ENCODE measurements around the gene RPIA.
"Not testable (repeated sequence)": the region's sequence is repeated elsewhere in the genome, so short reads cannot be mapped to it uniquely, and the experiment has no call there.

RPIA gene

DNA sequence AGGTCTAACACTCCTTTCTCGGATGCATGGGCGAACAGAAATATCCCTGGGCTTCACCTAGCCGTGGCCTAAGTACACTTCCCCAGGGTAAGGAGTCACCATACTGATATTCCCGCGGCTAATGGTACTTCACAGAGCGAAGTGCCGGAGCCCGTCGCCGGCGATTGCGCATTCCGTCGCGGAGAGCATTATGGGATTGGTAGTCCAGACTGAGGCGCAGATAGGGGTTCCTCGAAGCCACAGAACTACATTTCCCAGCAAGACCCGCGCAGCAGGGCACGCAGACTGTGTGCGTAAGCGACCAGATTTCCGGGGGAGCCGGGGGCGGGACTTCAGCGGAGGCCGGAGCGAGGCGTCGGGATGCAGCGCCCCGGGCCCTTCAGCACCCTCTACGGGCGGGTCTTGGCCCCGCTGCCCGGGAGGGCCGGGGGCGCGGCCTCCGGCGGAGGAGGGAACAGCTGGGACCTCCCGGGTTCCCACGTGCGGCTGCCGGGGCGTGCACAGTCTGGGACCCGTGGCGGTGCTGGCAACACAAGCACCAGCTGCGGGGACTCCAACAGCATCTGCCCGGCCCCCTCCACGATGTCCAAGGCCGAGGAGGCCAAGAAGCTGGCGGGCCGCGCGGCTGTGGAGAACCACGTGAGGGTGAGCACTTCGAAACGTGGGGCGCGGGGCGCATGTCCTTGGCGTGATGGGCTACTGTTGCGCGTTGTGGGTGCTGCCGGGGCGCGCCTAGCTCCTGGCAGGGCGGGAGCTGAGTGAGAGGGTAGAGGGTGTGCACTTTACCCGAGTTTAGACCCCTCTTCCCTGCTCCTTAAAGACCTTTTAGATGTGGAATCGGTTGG is at the start of gene RPIA:
TSS of gene RPIA (plus strand) at position 335 of the 845 bp plus-strand sequence. CDS start at position 361, 26 bp downstream.
- peak; percentile 99 for DNase-seq

DNA sequence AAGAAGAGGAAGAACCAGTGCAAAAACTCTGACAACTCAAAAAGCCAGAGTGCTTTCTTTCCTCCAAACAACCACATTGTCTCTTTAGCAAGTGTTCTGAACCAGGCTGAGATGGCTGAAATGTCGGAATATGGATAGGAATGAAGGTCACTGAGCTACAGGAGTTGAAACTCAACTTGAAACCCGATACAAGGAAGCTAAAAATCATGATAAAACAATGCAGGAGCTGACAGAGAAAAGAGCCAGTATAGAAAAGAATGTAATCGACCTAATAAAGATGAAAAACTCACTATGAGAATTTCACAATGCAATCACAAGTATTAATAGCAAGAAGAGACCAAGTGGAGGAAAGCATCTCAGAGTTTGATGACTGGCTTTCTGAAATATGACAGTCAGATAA is 49.2 kb upstream of the RPIA start:
- no peak for DNase-seq

DNA sequence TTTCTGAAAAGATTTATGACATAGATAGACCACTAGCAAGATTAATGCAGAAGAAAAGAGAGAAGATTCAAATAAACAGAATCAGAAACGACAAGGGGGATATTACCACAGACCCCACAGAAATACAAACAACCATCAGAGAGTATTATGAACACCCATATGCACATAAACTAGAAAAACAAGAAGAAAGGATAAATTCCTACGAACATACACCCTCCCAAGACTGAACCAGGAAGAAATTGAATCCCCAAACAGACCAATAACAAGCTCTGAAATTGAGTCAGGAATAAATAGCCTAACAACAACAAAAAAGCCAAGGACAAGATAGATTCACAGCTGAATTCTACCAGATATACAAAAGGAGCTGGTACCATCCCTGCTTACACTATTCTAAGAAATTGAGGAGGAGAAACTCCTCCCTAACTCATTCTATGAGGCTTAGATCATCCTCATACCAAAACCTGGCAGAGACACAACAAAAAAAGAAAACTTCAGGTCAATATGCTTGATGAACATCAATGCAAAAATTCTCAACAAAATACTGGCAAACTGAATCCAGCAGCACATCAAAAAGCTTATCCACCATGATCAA is 46.1 kb upstream of the RPIA start:
- DNase-seq = not testable (repeated sequence)

DNA sequence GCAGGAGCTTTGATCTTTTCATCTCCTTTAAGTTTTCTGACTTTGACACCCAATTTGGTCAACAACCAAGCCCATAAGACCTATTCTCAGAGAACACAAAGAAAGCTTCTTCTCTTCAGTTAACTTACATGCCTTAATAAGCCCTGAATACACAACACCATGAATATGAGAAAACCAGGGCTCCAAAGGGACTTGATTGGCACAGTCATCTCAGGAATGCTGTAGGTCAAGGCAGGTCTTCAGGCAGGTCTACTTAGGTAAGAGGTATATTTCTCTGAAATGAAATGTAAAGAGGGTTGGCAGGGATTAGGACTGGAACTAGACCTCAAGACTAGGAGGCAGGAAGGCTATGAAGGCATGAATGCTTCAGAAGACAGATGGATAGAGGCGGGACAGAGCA is 39.8 kb upstream of the RPIA start:
- no peak for DNase-seq

DNA sequence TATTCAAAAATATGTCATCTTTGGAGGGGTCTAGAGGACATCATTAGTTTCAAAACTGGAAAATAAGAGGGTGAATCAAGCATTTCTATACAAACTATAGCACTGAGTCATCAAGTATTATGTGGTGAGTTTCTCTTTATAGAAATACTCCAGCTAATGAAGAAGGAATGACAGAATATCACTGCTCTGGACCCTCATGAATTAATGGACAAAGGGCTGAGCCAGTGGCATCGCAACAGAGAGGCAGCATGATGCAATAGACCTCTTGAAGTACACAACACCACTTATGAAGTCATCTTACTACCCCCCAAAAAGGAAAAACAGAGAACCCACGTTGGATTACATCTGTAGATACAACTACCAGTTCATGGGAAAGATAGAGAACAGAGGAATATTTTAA is 36.8 kb upstream of the RPIA start:
- DNase-seq = peak; percentile 78

DNA sequence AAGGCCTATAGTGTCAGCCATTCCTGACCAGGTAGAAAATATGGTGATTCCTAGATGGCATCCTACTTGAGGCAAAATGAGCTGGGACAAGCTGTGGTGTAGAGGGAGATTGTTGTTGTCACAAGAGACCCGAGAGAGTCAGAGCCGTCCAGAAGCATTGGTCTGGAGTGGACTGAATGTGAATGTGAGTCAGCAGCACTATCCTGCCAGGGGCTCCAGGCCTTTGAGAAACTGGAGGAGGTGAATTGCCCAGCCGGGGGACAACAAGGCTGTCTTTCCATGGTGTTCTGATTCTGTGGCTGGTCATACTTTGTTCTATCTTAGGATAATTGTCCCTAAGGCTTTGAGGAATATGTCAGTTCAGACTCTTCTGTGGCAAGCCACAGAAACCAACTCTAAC is 34.8 kb upstream of the RPIA start:
- no peak for DNase-seq

DNA sequence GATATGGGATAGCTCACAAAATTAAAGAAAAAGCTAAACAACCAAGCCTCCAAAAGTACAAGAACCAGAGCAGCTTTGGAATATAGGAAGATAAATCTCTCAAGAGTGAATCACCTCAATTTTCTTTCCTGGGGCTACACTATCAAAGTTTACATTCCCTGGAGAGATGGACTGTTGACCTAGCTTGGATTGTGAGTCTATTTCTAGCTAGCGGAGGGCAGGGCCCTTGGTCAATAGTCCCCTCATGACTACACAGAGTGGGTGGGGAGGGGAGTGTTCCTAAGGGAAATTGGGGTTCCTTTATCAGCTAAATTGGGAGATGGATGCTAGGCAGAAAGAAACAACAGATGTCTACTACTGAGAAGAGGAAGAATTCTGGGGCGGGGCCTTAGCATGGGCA is 34.3 kb upstream of the RPIA start:
- DNase-seq = no peak

DNA sequence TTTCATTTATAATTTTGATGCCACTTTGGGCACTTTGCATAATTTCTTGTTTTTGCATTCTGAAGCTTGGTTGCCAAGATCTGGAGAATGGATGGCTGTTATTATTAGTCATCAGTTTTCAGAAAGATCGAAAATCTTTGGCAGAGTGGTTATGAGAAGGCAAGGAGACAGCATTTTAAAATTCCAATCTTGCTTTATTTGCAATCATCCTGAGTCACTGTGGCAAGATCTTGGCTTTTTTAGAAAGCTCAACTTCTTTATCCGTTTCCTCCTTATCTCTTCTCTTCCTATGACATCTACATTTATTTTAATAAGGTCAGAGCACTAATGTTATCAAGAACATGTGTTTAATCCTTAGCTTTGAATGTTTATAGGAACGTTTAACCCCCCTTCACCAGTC is 33.1 kb upstream of the RPIA start:
- peak; percentile 70 for DNase-seq

DNA sequence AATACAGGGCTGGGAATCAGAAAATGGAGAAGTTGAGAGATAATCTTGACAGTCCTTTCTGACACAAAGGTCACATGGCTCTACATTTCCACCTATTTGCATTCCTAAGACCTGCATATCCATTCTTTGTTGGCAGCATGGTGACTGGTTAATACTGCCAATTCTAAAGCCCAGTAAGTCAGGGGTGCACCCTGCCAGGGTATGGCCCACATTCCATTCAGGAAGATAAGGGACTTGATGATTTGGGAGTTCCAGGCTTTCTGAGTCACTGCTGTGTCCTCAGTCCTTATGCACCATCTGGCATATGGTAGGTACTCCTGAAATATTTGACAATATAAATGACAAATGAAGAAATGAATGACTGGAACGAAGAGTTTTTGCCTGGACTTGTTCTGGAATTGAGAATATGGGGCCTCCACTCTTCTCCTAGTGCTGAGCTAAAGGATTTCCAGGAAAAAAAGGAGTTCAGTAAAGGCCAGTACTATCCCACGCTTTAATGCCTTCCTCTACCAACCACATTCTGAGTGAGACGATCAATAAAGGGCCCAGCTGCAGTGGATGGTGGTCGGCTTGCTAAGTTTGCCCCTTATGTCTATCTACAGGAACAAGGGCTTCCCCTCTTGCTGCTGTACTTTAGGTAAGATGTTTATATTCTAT is 32.5 kb upstream of the RPIA start:
- peak; percentile 13 for DNase-seq

DNA sequence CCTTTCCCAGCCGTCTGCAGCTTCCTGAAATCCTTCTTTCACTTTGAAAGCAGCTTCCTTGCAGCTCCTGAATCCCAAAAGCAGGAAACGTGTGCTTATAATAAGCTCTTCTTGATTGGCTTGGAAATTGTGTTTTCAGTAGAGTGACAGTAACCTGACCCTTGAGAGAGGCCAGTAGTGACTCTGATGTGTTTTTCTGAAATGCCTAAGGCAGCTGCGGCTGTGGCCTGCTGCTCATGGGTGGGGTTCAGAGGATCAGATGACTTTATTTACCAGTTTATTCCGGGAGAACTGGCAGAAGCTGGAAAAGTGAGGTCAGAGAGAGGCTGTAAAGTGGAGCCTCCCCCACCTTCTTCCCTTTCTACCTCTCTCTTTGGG is 31.9 kb upstream of the RPIA start:
- peak; percentile 45 for DNase-seq

DNA sequence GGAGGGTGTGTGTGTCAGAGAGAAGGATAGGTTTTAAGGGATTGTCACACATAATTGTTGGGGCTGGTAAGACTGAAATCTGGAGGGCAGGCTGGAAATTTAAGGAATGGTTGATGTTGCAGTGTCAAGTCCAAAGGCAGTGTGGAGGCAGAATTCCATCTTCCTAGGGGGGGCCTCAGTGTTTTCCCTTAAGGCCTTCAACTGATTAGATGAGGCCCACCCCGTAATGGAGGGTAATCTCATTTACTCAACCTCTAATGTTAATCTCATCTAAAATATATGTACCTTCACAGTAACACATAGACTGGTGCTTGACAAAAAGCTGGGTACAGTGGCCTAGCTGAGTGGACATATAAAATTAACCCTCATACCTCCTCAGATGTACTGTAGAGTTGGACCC is 30.9 kb upstream of the RPIA start:
- DNase-seq = no peak

DNA sequence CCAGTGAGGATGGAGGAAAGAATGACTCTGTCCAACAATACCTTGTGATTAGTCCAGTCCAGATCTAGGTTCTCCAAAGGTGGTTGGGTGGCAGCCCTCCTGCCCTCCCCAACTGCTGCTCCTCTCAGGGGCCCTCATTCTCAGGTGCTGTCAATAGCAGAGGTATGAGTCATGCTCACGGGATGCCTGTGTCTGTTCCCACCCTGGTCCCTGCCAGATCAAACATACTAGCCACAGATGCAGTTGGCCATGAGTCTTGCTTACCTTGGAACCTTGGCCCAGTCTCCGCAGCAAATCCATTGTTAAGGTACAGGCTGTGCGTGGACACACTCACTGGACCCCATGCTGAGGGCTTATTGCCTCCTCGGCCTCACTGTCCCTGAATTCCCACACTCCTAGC is 24.9 kb upstream of the RPIA start:
- no peak for DNase-seq

DNA sequence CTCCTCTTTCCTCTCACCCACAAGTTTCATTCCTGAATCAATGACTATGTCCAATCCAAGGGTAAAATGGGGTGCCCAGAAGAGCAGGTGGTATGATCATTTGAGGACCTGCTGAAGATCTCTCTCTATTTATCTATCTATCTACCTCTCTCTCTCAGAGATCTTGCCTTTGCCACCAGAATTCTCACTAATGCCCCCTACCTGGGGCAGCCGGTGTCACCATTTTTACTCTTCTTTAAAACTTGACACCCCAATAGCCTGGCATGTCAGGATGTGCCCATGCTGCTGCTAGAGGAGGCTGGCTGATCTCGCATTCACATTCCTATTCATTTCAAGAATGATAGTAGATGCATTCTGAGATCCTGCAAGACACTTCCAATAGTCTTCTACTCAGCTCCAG is 24.3 kb upstream of the RPIA start:
- DNase-seq = no peak

DNA sequence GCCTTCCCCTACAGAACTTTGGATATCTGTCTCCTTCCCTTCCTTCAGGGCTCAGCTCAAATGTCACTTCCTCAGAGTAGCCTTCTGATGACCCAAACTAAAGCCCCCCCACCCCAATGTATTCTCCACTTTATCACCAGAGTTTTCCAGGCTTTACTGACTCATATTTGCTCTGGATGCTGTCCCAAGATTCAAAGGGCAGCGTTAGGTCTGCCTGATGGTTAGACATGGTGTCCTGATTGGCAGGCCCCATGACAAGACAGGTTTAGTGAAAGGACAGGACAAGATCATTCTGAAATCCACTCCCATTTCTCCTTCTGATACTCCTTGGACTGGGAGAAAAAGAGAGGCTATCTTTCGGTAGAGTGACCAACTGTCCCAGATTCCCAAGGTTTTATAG is 22.6 kb upstream of the RPIA start:
- no peak for DNase-seq

DNA sequence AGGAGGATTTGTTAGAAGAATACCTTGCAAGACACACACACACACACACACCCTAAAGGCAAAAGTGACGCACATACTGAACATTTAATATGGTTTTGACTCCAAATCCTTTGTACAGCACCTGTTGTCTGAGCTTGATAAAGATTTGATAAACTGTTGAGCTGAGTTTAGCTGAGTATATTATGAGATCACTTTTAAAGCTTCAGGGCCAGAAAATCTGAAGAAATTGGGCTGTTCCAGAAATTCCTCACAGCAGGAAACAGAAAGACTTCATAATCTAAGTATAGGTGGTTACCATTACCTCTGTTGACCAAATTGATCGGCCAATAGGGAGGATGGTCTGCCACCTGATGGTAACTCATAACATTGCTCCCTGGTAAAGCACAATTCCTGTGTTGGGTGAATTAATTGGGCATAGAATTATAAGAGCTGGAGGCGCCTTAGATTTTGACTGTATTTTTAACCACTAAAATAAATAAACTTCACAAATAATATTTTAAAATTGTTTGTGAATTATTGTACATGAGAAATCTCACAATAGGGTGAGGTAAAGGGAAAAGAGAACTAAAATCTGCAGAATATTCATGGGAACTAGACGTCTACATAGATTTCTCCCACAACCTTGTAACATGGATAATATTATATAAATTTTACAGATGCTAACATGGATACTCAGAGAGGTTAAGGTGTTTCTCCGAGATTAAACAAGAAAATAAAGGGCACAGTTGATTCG is 21.8 kb upstream of the RPIA start:
- DNase-seq = peak; percentile 34

DNA sequence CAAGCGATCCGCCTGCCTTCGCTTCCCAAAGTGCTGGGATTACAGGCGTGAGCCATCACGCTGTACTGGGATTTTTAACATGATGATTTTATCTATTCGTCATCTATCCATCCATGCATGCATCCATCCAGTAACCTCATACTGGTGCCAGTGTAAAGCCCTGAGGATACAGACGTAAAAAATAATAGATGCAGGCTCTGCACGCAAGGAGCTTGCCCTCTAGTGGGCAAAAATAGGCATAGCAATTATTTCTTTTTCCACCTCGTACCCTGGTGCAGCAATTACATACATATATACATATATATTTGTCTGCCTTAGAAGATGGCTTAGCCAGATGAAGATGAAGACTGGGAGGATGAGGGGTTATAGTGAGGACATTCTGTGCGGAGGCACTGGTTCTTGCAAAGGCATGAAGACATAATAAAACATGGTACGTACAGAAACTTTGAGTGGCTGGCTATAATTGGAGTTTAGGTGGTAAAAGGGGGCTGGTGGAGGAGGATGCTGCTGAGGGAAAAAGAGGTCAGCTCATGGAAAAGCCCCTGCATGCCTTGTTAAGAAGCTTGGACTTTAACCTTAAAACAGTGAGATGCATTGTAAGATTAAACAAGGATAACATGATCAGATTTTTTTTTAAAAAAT is 19.6 kb upstream of the RPIA start:
- DNase-seq = peak; percentile 65

DNA sequence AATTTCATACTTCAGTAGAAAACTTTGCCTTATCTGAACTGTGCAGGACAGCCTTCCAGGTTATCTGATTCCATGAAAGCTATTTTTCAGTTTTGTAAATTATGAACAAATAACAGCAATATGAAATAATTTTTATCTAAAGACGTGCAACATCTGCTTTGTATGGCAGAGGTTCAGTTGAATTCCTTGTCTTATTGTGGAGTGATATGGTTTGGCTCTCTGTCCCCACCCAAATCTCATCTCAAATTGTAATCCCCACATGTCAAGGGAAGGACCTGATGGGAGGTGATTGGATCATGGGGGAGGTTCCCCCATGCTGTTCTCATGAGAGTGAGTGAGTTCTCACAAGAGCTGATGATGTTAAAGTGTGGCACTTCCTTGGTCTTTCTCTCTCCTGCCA is 18.1 kb upstream of the RPIA start:
- no peak for DNase-seq

DNA sequence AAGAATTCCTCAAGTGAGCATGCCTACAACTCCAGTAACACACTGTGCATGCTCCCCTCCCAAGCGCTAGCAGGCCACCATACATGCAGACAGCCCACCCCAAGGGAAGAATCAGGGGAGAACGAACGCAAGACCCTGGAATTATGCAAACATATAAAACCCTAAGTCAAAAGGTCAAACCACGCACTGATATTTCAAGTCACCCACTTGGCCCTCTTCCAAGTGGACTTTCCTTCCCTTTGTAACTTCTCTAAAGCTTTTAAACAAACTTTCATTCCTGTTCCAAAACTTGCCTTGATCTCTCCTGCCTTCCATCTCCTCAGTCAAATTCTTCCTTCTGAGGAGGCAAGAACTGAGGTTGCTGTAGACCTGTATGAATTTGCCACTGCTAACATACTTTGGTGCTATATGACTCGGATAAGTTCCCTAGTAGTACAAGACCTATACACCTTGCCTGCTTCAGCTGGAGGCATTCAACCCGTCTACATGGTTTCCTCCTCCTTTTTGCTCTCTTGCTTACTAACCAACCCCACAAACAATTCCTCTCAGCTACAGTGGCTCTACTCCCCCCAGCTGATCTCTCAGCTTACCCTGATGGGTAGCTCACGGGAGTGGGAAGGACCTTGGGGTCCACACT is 11.1 kb upstream of the RPIA start:
- DNase-seq = no peak

DNA sequence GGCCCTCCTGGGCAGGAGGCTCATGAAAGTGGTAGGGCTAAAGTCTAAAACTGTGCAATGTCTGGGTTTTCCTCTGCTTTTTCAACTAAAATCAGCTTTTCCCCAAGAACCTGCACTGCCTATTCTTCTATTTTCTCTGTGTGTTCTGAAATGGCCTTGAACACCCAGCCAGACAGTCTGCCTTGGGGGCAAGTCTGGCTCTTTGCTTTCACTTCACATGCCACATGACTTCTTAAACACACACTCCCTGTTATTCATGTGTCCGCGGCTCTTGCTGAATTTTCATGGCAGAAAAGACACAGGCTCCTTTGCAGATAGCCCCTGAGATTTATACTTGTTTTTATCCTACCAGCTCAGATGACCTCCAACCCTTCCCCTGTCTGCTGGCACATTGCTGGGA is 10.6 kb upstream of the RPIA start:
- DNase-seq = no peak

DNA sequence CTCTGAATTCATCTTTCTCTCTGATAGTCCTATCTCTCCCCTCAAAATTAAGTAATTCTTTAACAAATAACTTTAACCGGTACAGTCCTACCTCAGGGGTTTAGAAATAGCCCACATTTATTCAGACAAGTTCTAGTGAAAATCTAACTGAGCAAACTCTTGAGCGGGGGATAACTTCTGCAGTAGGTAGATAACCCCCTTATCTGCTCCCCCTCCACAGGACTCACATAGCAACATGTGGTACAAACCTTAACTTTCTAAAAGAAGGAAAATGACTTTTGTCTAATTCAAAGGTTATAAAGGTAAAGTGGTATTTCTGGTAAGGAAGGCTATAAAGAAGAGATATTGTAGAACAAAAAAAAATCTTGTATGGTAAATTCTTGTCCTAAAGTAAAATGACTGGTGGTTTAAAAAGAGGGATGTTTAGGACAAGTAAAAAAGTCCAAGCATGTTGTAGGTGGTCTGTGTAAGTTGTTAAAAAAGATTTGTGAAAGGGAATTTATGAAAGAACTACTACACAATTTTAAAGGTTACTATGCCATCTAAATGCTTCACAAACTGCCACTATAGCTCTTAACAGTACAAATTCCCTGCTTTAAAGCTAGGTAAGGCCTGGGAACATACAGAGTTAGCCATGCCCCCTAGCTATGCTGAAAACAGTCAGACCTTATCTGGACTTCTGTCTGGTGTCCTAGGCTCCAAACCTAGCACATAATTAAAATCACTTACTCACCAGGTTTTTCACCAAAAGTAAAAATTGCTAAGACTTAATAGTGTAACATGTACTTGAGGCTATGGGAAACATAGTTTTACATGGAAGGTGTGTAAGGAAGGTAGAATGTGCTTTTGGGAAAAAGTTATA is 8.1 kb upstream of the RPIA start:
- no peak for DNase-seq

DNA sequence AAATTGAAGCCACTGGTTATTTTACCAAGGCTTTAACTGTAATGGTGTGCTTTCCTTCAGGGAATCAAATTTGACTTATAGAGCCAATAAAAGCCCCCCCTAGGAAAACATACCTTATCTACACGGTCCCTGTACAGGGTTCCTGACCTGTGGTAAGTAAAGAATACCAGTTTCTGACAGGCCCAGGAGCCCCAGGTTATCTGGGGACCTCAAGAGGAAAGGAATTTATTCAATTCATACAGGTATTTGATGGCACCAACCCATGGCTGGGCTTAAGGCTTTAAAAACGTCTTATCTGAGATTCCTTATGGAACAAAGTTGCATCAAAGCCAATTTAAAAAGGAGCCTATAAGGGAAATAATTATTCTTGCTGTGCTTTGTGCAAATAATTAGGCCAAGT is 7.0 kb upstream of the RPIA start:
- no peak for DNase-seq

DNA sequence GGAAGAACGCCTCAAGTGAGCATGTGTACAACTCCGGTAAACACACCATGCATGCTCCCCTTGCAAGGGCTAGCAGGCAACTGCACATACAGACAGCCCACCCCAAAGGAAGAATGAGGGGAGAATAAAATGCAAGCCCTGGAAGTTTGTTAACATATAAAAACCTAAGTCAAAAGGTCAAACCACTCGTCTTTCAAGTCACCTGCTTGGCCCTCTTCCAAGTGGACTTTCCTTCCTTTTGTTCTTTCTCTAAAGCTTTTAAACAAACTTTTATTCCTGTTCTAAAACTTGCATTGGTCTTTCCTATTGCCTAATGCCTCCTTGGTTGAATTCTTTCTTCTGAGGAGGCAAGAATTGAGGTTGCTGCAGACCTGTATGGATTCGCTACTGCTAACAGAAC is 5.2 kb upstream of the RPIA start:
- no peak for DNase-seq

All from HCEC 1CT (cell line).